GM21381 (cell line): ENCODE measurements around the gene ZBTB1.
"Not testable (repeated sequence)": the region's sequence is repeated elsewhere in the genome, so short reads cannot be mapped to it uniquely, and the experiment has no call there.

Source experiments
- ATAC-seq: cut with Tn5 transposase; IDR thresholded peaks from one replicate; pipeline ENCODE4 v1.9.1; 2021; ENCODE audit warnings: mild to moderate bottlenecking, moderate library complexity; ENCODE audit not compliant: unreplicated experiment

The ZBTB1 gene

DNA sequence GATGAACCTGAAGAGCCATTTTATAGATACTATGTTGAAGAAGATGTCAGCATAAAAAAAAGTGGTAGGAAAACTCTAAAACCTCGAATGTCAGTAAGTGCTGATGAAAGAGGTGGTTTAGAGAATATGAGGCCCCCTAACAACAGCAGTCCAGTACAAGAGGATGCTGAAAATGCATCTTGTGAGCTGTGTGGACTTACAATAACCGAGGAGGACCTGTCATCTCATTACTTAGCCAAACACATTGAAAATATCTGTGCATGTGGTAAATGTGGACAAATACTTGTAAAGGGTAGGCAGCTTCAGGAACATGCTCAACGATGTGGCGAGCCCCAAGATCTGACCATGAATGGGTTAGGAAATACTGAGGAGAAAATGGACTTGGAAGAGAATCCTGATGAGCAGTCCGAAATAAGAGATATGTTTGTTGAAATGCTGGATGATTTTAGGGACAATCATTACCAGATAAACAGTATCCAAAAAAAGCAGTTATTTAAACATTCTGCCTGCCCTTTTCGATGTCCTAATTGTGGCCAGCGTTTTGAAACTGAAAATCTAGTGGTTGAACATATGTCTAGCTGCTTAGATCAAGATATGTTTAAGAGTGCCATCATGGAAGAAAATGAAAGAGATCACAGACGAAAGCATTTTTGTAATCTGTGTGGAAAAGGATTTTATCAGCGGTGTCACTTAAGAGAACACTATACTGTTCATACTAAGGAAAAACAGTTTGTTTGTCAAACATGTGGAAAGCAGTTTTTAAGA lies 18.2 kb downstream of the ZBTB1 start:
- ATAC-seq, result no peak

- ATAC-seq, result no peak
These were observed 20.8 kb downstream of the ZBTB1 start for GRCh38 chr14:64525354-64525753.

DNA sequence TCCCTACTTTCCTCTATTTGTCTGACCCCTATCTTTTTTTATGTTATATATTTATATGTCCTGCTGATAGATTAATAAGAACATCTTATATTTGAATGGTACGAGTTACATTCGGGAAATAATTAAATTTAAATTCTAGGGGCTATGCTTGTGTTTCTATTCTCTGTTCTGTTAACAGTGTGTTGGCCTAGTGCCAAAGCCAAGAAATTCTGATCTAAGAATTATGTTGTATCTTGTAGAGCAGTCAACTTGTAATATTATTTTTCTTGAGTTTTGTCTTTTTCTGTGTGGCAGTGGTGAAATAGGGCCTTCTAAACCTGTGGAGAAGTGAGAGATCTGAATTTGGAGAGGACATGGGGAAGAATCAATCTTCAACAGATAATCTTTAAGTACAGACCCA lies 27.0 kb downstream of the ZBTB1 start:
- ATAC-seq, result no peak

DNA sequence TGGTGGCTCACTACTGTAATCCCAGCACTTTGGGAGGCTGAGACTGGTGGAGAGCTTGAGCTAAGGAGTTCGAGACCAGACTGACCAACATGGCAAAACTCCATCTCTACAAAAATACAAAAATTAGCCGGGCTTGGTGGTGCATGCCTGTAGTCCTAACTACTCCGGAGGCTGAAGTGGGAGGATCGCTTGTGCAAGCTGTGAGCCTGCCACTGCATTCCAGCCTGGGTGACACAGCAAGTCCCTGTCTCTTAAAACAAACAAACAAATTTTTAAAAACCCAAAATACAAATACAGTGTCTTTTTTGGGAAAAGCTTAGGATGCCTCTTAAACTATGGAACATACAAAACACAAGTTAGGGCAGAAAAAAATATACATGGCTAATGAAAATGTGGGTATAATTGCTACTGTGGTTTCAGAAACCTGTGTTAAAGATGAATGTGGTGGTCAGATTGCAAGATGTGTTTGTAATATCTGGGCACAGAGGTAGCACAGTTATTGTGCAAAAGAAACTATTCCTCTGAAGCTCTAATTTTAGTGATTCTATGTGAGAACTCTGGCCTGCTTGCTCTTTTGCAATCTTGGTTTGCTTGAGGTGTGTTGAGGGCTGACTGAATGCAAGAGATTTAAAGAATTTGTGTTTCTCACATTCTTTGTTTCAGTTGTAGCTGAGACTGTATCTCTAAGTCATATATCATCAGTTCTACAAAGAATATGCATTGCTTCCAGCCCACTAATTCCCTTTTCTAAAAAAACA lies 32.1 kb downstream of the ZBTB1 start:
- no peak for ATAC-seq

DNA sequence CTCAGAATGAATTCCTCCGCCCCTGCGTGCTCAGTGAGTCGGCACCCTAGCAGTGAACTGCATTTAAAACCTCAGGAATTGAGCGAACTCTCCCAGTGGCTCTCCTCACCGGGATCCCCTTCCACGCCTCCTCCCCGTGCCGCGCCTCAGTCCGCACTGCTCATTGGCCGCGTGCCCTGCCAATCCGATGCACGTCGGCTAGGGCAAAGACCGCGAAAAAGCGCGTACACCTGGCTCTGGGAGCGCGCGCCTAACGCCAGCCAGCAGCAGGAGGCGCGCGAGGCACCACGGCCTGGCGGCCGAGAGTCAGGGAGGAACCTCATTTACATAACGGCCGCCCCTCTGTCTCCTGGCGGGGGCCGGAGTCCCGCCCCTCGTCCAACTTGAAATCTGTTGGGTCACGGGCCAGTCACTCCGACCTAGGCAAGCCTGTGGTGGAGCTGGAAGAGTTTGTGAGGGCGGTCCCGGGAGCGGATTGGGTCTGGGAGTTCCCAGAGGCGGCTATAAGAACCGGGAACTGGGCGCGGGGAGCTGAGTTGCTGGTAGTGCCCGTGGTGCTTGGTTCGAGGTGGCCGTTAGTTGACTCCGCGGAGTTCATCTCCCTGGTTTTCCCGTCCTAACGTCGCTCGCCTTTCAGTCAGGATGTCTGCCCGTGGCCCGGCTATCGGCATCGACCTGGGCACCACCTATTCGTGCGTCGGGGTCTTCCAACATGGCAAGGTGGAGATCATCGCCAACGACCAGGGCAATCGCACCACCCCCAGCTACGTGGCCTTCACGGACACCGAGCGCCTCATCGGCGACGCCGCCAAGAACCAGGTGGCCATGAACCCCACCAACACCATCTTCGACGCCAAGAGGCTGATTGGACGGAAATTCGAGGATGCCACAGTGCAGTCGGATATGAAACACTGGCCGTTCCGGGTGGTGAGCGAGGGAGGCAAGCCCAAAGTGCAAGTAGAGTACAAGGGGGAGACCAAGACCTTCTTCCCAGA lies 35.9 kb downstream of the ZBTB1 start, which contains the start of gene HSPA2:
HSPA2 (plus strand) TSS at position 534 of the 995 bp plus-strand sequence; CDS start at position 643, 109 bp downstream.
- ATAC-seq, result peak; percentile 92

DNA sequence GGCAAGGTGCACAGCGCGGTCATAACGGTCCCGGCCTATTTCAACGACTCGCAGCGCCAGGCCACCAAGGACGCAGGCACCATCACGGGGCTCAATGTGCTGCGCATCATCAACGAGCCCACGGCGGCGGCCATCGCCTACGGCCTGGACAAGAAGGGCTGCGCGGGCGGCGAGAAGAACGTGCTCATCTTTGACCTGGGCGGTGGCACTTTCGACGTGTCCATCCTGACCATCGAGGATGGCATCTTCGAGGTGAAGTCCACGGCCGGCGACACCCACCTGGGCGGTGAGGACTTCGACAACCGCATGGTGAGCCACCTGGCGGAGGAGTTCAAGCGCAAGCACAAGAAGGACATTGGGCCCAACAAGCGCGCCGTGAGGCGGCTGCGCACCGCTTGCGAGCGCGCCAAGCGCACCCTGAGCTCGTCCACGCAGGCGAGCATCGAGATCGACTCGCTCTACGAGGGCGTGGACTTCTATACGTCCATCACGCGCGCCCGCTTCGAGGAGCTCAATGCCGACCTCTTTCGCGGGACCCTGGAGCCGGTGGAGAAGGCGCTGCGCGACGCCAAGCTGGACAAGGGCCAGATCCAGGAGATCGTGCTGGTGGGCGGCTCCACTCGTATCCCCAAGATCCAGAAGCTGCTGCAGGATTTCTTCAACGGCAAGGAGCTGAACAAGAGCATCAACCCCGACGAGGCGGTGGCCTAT lies 36.8 kb downstream of the ZBTB1 start:
- ATAC-seq, result no peak

GRCh38 chr14:64541972-64542835 lies 37.6 kb downstream of the ZBTB1 start:
- no peak for ATAC-seq

- ATAC-seq, result no peak
These were observed 38.2 kb downstream of the ZBTB1 start for GRCh38 chr14:64542836-64543201.

DNA sequence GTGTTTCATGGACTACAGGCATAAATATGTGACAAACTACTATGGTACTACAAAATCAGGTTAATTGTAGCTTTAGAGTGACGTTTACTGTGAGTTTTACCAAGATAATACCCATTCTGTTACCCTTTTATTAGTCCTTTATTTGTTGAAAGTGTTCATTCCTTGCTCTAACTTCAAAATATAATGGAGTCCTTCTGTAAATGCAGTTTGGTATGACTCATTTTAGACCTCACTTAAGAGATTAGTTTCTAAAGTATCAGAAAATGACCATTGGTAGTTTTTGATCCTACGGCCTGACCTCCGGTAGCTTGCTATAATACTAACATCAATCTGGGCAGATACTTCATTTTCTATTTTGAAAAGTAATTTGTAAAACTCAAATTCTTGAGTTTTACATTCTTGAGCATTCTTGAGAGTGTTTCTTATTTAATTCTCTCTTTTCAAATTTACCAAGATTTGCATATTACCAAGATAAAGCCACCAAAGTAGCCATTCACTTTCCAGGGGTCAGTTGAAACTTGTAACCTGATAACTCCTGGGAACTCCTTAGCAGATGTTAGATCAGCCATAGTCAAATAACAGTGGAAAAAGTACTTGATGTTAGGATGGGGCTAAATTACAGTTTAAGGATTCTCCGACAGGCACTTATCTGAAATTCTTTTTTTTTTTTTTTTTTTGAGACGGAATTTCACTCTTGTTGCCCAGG lies 40.2 kb downstream of the ZBTB1 start:
- no peak for ATAC-seq

DNA sequence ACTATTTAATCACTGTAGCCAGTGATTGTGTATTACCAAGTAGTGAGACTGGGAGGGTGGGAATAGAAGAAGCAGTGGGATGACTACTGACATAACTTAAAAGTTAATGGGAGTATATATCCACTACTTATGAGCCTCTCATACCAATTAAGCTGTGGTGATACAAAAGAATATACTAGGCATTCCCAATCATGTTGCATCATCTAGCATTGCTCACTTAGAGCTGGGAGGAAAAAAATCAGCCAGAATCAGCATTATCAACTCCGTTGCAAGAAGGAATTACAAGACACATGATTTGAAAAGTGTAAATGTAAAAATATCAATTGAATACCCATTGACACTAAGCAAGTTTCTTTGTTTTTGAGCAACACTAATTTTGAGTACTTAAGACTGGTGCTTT lies 44.4 kb downstream of the ZBTB1 start:
- ATAC-seq, result no peak

DNA sequence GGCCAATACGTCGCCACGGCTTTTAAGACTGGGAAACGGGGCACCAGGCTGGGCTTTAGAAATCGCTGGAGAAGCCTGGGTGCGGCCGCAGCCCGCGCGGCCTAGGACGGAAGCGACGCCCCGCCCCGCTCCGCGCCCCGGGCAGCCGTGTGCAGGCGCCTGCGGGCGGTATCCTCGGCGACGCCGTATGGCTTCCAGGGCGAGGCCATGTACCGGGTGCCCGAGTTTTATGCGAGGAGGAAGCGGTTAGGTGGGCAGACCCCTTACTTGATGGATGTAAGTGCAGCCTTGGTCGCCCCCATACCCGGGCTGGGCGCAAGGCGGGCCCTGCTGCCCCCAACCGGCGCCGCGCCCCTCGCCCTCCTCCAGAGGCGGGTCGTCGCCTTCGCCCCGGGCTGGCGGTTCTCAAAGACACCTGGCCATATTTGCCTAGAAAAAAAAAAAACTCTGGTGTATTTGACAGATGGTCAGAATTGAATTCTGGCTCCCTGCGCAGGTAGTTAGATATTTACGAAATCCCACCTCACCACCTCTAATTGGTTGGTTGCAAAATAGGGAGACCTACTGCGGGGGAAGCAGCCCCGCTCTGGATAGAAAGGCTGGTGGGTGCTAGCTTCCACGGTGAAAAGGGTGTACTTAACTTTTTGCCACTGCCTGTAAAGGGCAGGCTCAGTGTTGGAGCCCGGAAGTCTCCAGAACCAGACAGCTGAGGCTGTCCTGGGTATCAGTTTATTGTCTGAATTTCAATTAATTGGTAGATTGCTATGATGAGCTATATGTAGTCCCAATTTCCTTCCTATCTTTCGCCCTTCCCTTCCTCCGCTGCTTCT lies 45.4 kb downstream of the ZBTB1 start, which contains the start of gene PPP1R36:
PPP1R36 (plus strand) TSS at position 171 of the 830 bp plus-strand sequence; CDS start at position 208, 37 bp downstream.
- ATAC-seq, result no peak

DNA sequence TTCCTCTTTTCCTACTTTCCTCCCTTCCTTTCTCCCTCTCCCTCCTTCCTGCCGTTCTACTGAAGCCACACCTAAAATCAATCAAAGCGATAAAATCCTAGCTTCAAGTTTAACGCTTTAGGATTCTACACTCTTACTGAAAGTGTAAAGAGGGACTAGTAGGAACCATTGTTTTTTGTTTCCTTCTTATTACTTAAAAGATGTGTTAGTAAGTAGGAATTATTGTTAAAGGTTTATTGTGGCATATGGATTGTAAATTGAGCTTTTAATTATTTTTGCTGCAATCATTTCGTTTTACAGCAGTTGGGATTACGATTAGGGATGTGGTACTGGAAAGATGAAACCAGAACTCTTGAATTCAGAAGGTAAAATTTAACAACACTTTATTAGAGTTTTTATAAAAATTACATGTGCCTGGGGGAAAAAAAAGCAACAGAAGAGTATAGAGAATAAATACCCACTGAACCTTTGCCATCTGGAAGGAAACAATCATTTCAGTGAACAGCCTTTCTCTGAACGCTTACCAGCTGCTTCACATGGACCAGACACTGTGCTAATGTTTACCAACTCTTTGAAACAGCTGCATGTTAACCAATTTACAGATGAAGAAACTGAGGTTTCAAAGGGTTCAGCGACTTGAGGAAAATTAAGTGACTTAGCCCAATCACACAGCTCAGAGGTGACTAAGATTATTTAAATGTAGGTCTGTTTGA lies 46.2 kb downstream of the ZBTB1 start:
- ATAC-seq, result no peak

DNA sequence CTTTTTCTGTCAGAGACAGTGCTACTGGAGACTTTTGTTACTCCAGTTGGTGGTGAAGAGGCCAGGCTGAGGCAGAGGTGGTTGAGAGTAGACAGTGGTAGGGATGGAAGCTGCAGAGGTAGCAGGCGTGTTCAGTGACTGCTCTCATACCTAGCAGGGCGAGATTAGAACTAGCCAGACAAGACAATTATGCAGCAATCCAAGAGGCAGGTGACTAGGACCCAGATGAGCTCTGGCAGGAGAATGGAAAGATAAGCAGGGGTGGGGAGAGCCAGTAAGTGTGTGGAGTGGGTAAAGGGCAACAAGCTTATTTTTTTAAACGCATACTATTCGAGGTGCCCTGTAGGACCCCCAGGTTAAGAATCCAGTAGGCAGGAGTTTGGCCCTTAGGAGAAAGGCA lies 50.0 kb downstream of the ZBTB1 start:
- ATAC-seq, result no peak

- no peak for ATAC-seq
These were observed 52.0 kb downstream of the ZBTB1 start for GRCh38 chr14:64556526-64556925.

GRCh38 chr14:64558216-64558615 lies 53.6 kb downstream of the ZBTB1 start:
- not testable (repeated sequence) for ATAC-seq

- ATAC-seq, result no peak
These were observed 57.1 kb downstream of the ZBTB1 start for GRCh38 chr14:64561631-64562030.

- no peak for ATAC-seq
These were observed 57.9 kb downstream of the ZBTB1 start for GRCh38 chr14:64562436-64562835.
